Esophagus squamous epithelium (tissue), 5 donors: Measurements from ENCODE around the gene CAPN15. TPM values are rescaled to one million over a fixed set of nuclear protein-coding genes. Genes with fewer than 3 reads are reported as not detected.

Experiments
- DNase-seq: peaks from one replicate; lab custom pipeline; 2025; lab: John Stamatoyannopoulos, UW
- H3K27ac ChIP-seq, 4 donors: fragments of 200-600 bp; sonication (generic); one replicate each; pipeline ENCODE4 v1.5.1; 2016 to 2019; ENCODE audit warnings: mild to moderate bottlenecking in 1 of 4
- H3K27me3 ChIP-seq, 4 donors: fragments of 200-600 bp; sonication (generic); 1 replicate in 3 of 4; 2 replicates in 1 of 4; pipeline versions ENCODE4 v1.5.1 to v1.6.0; 2017 to 2021; ENCODE audit warnings: antibody characterized with exemption in 1 of 4
- H3K36me3 ChIP-seq, 3 donors: fragments of 200-600 bp; sonication (generic); one replicate each; pipeline ENCODE4 v1.5.1; 2016 to 2019
- H3K4me1 ChIP-seq, 3 donors: fragments of 200-600 bp; sonication (generic); one replicate each; pipeline ENCODE4 v1.5.1; 2017 to 2019
- H3K4me3 ChIP-seq, 4 donors: fragments of 200-600 bp; sonication (generic); 1 replicate in 3 of 4; 2 replicates in 1 of 4; pipeline ENCODE4 v1.5.1; 2016 to 2019; ENCODE audit warnings: mild to moderate bottlenecking in 2 of 4, moderate library complexity in 1 of 4
- H3K9me3 ChIP-seq, 3 donors: fragments of 200-600 bp; sonication (generic); one replicate each; pipeline ENCODE4 v1.5.1; 2016 to 2019
- CTCF ChIP-seq, 6 experiments: fragments of 450-650 bp in 4 of 6; fragments of 200-600 bp in 2 of 6; sonication (generic) in 2 of 6; IDR thresholded peaks; one replicate each; pipeline ENCODE4 v1.5.1; 2016 to 2019; ENCODE audit warnings: antibody characterized with exemption in 6 of 6, mild to moderate bottlenecking in 4 of 6, moderate library complexity in 4 of 6
- POLR2A ChIP-seq, 4 donors: fragments of 450-650 bp; IDR thresholded peaks; one replicate each; pipeline ENCODE4 v1.6.1; 2017; ENCODE audit warnings: antibody characterized with exemption in 4 of 4, mild to moderate bottlenecking in 4 of 4, moderate library complexity in 3 of 4
- WGBS, 2 donors: methylation state at CpG; one replicate each; pipeline ENCODE4 v1.1.5; 2018; 5-methylcytosine and 5-hydroxymethylcytosine counted together
- intact Hi-C: fragments of 100-400 bp; cut with DNase I; formaldehyde crosslinking; loops from one replicate; pipeline ENCODE4 v1.15.0; 2022
- total RNA-seq, 4 donors: library from RNA; depleted of rRNA; stranded (reverse); fragments of >200 nt; gene quantifications; one replicate each; pipeline ENCODE4 v1.1.0, GENCODE V29; 2016
- donor health status: DM: yes; HTN: yes; CAD: no.

Gene CAPN15
- total RNA-seq, 4 donors from 2014 or later: 29.4 to 69.6 (median 52.4) TPM

- DNase-seq: no peak
- 90 to 95% methylated on average over 6 to 10 of the region's 35 CpGs for WGBS, 2 donors
These were observed 7.4 kb upstream of the CAPN15 start for GRCh38 chr16:519841-520687.

GRCh38 chr16:520847-521246 is 6.7 kb upstream of the CAPN15 start:
- no peak for DNase-seq
- Histone ChIP-seq H3K36me3 (peaks cover 0 to 44% (median 0%) of the 10 kb centered on the region in 3 donors), H3K27ac (no peak overlapping the region), H3K27me3 (no peaks in the 10 kb centered on the region), H3K4me3 (no peak overlapping the region), H3K4me1 (peaks cover 15 to 37% (median 17%) of the 10 kb centered on the region in 3 donors), H3K9me3 (no peaks in the 10 kb centered on the region)
- no peak for TF ChIP-seq CTCF (IDR thresholded peaks at IDR 0.05)
- no peak for TF ChIP-seq POLR2A (IDR thresholded peaks at IDR 0.05)
- intact Hi-C loops: no loop called here
- WGBS, 2 donors: 80 to 100% methylated on average over 3 to 4 of the region's 13 CpGs

More at GRCh38 chr16:519841-520687, 7.4 kb upstream of the CAPN15 start:
- Histone ChIP-seq H3K27ac (no peak overlapping the region), H3K27me3 (no peaks in the 10 kb centered on the region), H3K36me3 (peaks cover 0 to 51% (median 0%) of the 10 kb centered on the region in 3 donors), H3K4me3 (no peak overlapping the region), H3K4me1 (peaks cover 8 to 29% (median 9%) of the 10 kb centered on the region in 3 donors), H3K9me3 (no peaks in the 10 kb centered on the region)
- intact Hi-C loops: no loop called here
- no peak for TF ChIP-seq CTCF (IDR thresholded peaks at IDR 0.05)
- no peak for TF ChIP-seq POLR2A (IDR thresholded peaks at IDR 0.05)

GRCh38 chr16:521381-522210 is 5.9 kb upstream of the CAPN15 start:
- H3K27ac ChIP-seq: peak overlapping the region in 1 of 4 donors; percentile 9
- 60 to 64% methylated on average over 7 to 21 of the region's 34 CpGs for WGBS, 2 donors
- peaks cover 23 to 44% (median 24%) of the 10 kb centered on the region in 3 donors for H3K4me1 ChIP-seq
- no peak overlapping the region for H3K4me3 ChIP-seq
- H3K9me3 ChIP-seq: no peaks in the 10 kb centered on the region
- H3K27me3 ChIP-seq: no peaks in the 10 kb centered on the region
- intact Hi-C loops: no loop called here
- H3K36me3 ChIP-seq: peaks cover 0 to 36% (median 0%) of the 10 kb centered on the region in 3 donors
- no peak for TF ChIP-seq POLR2A (IDR thresholded peaks at IDR 0.05)
- TF ChIP-seq CTCF (IDR thresholded peaks at IDR 0.05): peak in 5 of 6 experiments; percentile 31 to 60 (median 38)
- DNase-seq: no peak

GRCh38 chr16:522320-523096 is 5.0 kb upstream of the CAPN15 start:
- TF ChIP-seq CTCF (IDR thresholded peaks at IDR 0.05) (no peak), POLR2A (IDR thresholded peaks at IDR 0.05) (no peak)
- H3K9me3 ChIP-seq: no peaks in the 10 kb centered on the region
- H3K27me3 ChIP-seq: no peaks in the 10 kb centered on the region
- peaks cover 0 to 27% (median 0%) of the 10 kb centered on the region in 3 donors for H3K36me3 ChIP-seq
- WGBS, 2 donors: 62 to 85% methylated on average over 8 to 13 of the region's 23 CpGs
- H3K27ac ChIP-seq: no peak overlapping the region
- no peak for DNase-seq
- peaks cover 24 to 49% (median 25%) of the 10 kb centered on the region in 3 donors for H3K4me1 ChIP-seq
- H3K4me3 ChIP-seq: no peak overlapping the region
- intact Hi-C loops: no loop called here
